ENCODE data around the gene RASAL1. TPM values are rescaled to one million over a fixed set of nuclear protein-coding genes. Genes with fewer than 3 reads are reported as not detected.

The RASAL1 gene
- total RNA-seq, 1 experiment from 2014 or later = 8.1 TPM

DNA sequence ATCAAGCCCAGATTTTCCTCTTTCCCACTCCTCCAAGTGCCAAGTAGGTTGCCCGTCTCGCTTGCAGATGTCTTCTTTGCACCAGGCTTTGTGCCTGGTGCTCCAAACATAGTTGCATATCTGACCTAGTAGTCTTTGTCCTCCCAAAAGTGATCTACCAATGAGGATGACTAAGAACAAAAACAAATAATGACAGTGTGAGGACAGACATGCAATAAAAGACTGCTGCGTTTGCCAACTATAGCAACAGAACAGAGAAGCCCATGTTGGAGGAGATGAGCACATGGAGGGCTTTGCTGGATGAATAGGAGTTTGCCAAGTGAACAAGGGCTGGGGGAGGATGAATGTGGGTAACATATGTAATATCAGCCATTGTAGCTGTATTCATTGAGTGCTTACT, 63.4 kb downstream of the RASAL1 start:
- Mint-ChIP-seq H3K4me1 (peaks cover 16% of the 10 kb centered on the region), H3K27me3 (ENCODE audit: low read depth) (peaks cover 29% of the 10 kb centered on the region), H3K4me3 (no peak overlapping the region), H3K36me3 (no peaks in the 10 kb centered on the region), H3K9me3 (no peaks in the 10 kb centered on the region), H3K27ac (no peak overlapping the region)
- TF ChIP-seq, protein P1, sequence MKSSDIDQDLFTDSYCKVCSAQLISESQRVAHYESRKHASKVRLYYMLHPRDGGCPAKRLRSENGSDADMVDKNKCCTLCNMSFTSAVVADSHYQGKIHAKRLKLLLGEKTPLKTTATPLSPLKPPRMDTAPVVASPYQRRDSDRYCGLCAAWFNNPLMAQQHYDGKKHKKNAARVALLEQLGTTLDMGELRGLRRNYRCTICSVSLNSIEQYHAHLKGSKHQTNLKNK (CRISPR knock-in tag; IDR thresholded peaks at IDR 0.05) = no peak
- TF ChIP-seq NR3C1 (CRISPR knock-in tag; conservative IDR thresholded peaks at IDR 0.05; ENCODE audit: low read depth) (no peak), CDX4 (CRISPR knock-in tag; IDR thresholded peaks at IDR 0.05; ENCODE audit: borderline replicate concordance) (no peak), NR1H2 (CRISPR knock-in tag; IDR thresholded peaks at IDR 0.05) (no peak), SMAD3 (CRISPR knock-in tag; IDR thresholded peaks at IDR 0.05; ENCODE audit: borderline replicate concordance) (no peak), SP1 (CRISPR knock-in tag; conservative IDR thresholded peaks at IDR 0.05) (no peak), EMX1 (CRISPR knock-in tag; IDR thresholded peaks at IDR 0.05) (no peak), FOXK1 (CRISPR knock-in tag; IDR thresholded peaks at IDR 0.05) (no peak), CBFB (CRISPR knock-in tag; IDR thresholded peaks at IDR 0.05; ENCODE audit: low read depth) (no peak), JUN (CRISPR knock-in tag; IDR thresholded peaks at IDR 0.05) (no peak), ZNF232 (CRISPR knock-in tag; IDR thresholded peaks at IDR 0.05) (no peak)
- TF ChIP-seq, protein P2, sequence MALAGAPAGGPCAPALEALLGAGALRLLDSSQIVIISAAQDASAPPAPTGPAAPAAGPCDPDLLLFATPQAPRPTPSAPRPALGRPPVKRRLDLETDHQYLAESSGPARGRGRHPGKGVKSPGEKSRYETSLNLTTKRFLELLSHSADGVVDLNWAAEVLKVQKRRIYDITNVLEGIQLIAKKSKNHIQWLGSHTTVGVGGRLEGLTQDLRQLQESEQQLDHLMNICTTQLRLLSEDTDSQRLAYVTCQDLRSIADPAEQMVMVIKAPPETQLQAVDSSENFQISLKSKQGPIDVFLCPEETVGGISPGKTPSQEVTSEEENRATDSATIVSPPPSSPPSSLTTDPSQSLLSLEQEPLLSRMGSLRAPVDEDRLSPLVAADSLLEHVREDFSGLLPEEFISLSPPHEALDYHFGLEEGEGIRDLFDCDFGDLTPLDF (CRISPR knock-in tag; IDR thresholded peaks at IDR 0.05) = no peak
- TF ChIP-seq, protein P3, sequence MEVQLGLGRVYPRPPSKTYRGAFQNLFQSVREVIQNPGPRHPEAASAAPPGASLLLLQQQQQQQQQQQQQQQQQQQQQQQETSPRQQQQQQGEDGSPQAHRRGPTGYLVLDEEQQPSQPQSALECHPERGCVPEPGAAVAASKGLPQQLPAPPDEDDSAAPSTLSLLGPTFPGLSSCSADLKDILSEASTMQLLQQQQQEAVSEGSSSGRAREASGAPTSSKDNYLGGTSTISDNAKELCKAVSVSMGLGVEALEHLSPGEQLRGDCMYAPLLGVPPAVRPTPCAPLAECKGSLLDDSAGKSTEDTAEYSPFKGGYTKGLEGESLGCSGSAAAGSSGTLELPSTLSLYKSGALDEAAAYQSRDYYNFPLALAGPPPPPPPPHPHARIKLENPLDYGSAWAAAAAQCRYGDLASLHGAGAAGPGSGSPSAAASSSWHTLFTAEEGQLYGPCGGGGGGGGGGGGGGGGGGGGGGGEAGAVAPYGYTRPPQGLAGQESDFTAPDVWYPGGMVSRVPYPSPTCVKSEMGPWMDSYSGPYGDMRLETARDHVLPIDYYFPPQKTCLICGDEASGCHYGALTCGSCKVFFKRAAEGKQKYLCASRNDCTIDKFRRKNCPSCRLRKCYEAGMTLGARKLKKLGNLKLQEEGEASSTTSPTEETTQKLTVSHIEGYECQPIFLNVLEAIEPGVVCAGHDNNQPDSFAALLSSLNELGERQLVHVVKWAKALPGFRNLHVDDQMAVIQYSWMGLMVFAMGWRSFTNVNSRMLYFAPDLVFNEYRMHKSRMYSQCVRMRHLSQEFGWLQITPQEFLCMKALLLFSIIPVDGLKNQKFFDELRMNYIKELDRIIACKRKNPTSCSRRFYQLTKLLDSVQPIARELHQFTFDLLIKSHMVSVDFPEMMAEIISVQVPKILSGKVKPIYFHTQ (CRISPR knock-in tag; IDR thresholded peaks at IDR 0.05) = no peak
- DNase-seq (ENCODE audit: low spot score) = no peak
- ATAC-seq = no peak
- CTCF ChIA-PET = interaction anchor here (1.0 kb wide), 1 partner anchor 21 kb away, joined by 3 read pairs; no protein-coding TSS in a partner anchor
- POLR2A ChIA-PET = interaction anchor here (0.5 kb wide), 1 partner anchor 24 kb away, joined by 3 read pairs; no protein-coding TSS in a partner anchor

DNA sequence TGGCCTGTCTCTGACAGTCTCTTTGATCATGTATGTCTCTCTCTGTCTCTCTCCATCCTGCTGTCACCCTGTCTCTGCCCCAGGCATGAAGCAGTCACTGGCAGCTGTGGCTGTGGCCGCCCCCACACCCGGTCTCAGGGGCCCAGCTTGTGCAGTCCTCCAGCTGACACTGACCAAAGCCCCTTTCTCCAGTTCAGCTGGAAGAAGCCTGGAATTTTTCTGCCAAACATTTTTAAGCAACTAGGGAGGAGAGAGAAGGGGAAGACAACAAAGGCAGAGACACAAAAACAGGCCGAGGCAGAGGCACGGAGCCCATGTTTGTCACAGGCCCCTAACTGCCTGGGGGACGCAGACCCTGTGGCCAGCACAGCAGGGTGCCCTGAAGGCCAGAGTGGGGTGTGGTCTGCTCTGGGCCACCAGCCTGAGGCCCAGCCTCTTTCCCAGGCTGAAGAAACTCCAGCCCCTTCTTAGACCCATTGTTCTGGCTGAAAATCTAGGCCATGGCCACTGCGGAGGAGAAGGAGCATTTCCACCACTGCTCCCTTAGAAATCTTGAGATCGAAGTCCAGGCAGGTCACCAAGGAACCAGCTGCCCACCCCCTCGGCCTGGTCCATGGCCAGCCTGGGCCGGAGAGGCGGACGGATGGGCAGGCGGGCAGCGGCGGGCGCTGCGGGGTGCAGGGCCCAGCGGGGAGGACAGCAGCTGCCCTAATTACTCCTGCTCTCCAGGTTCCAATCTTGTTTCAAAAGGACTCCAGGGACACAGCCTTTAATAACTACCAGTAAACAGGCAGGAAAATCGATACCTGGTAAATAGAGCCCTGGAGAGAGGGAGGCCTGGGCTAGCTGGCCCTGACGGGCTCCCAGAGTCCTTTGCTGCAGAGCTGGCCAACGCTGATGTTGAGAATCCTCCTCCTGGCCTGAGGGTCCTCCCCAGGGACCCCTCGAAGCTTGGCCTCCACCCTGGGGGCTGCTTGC, 64.1 kb downstream of the RASAL1 start:
- ATAC-seq (no peak), DNase-seq (ENCODE audit: low spot score) (no peak)
- POLR2A ChIA-PET = no interaction called here
- Mint-ChIP-seq H3K9me3 (no peaks in the 10 kb centered on the region), H3K27me3 (ENCODE audit: low read depth) (peaks cover 22% of the 10 kb centered on the region), H3K4me1 (peaks cover 20% of the 10 kb centered on the region), H3K36me3 (no peaks in the 10 kb centered on the region), H3K4me3 (no peak overlapping the region), H3K27ac (no peak overlapping the region)
- TF ChIP-seq E2F4 (CRISPR knock-in tag; IDR thresholded peaks at IDR 0.05; ENCODE audit: borderline replicate concordance, low read depth) (no peak), ZNF138 (CRISPR knock-in tag; conservative IDR thresholded peaks at IDR 0.05) (no peak), CREB1 (CRISPR knock-in tag; IDR thresholded peaks at IDR 0.05) (no peak), TP53 (CRISPR knock-in tag; IDR thresholded peaks at IDR 0.05) (no peak), FOXP1 (CRISPR knock-in tag; IDR thresholded peaks at IDR 0.05; ENCODE audit: borderline replicate concordance) (no peak), MAX (CRISPR knock-in tag; IDR thresholded peaks at IDR 0.05) (no peak), NFYB (CRISPR knock-in tag; conservative IDR thresholded peaks at IDR 0.05; ENCODE audit: low read depth) (no peak)
- TF ChIP-seq, protein P1 (CRISPR knock-in tag; IDR thresholded peaks at IDR 0.05) = no peak
- CTCF ChIA-PET = interaction anchor here (0.6 to 2.5 kb wide), 2 partner anchors 14 to 21 kb away, joined by 3 to 6 read pairs; no protein-coding TSS in a partner anchor
